HEK293T (cell line): ENCODE data around the gene AMZ2.
"Not testable (repeated sequence)": the region's sequence is repeated elsewhere in the genome, so short reads cannot be mapped to it uniquely, and the experiment has no call there.

Source experiments
- CTCF ChIA-PET: fragments of 350-600 bp; formaldehyde crosslinking; extraction: SDS; loops from one replicate; lab custom pipeline; 2021; ENCODE audit warnings: antibody characterized with exemption, inconsistent platforms; lab: Yijun Ruan, JAX
- POLR2A ChIA-PET: fragments of 350-600 bp; formaldehyde crosslinking; extraction: SDS; loops from one replicate; lab custom pipeline; 2020; ENCODE audit warnings: antibody characterized with exemption, inconsistent platforms; lab: Yijun Ruan, JAX
- DNase-seq: peaks from one replicate; pipeline ENCODE4 v3.0.0; 2012; ENCODE audit warnings: mixed read lengths; ENCODE audit errors: extremely low spot score
- ARNT ChIP-seq: fragments of 450-650 bp; IDR thresholded peaks from 2 replicates; pipeline ENCODE4 v1.6.1; 2017; ENCODE audit warnings: mild to moderate bottlenecking
- BHLHE40 ChIP-seq: fragments of 450-650 bp; IDR thresholded peaks from 2 replicates; pipeline ENCODE4 v1.6.1; 2016; ENCODE audit warnings: mild to moderate bottlenecking, moderate library complexity, borderline replicate concordance
- CTBP1 ChIP-seq: fragments of 450-650 bp; IDR thresholded peaks from 2 replicates; pipeline ENCODE4 v1.6.1; 2016; ENCODE audit warnings: borderline replicate concordance
- ELF4 ChIP-seq: fragments of 450-650 bp; IDR thresholded peaks from 2 replicates; pipeline ENCODE4 v1.6.1; 2017; ENCODE audit warnings: antibody characterized with exemption
- FOXA1 ChIP-seq: fragments of 450-650 bp; IDR thresholded peaks from 2 replicates; pipeline ENCODE4 v1.6.1; 2016; ENCODE audit warnings: mild to moderate bottlenecking
- FOXK2 ChIP-seq: fragments of 450-650 bp; IDR thresholded peaks from 2 replicates; pipeline ENCODE4 v1.6.1; 2016; ENCODE audit warnings: mild to moderate bottlenecking
- FOXM1 ChIP-seq: fragments of 450-650 bp; IDR thresholded peaks from 2 replicates; pipeline ENCODE4 v1.6.1; 2017; ENCODE audit warnings: mild to moderate bottlenecking, borderline replicate concordance
- HDGF ChIP-seq: fragments of 450-650 bp; IDR thresholded peaks from 2 replicates; pipeline ENCODE4 v1.6.1; 2017; ENCODE audit warnings: antibody characterized with exemption, borderline replicate concordance
- L3MBTL2 ChIP-seq: fragments of 450-650 bp; conservative IDR thresholded peaks from 2 replicates; pipeline ENCODE4 v1.6.1; 2016; ENCODE audit warnings: mild to moderate bottlenecking
- LEF1 ChIP-seq: fragments of 450-650 bp; IDR thresholded peaks from 2 replicates; pipeline ENCODE4 v1.6.1; 2017; ENCODE audit warnings: mild to moderate bottlenecking, borderline replicate concordance
- NFRKB ChIP-seq: fragments of 450-650 bp; IDR thresholded peaks from 2 replicates; pipeline ENCODE4 v1.6.1; 2016; ENCODE audit warnings: mild to moderate bottlenecking, moderate library complexity
- SP1 ChIP-seq: fragments of 450-650 bp; IDR thresholded peaks from 2 replicates; pipeline ENCODE4 v1.6.1; 2017
- SUZ12 ChIP-seq: fragments of 450-650 bp; IDR thresholded peaks from 2 replicates; pipeline ENCODE4 v1.6.1; 2016; ENCODE audit warnings: mild to moderate bottlenecking
- TARDBP ChIP-seq: fragments of 450-650 bp; IDR thresholded peaks from 2 replicates; pipeline ENCODE4 v1.6.1; 2016
- ZNF384 ChIP-seq: fragments of 450-650 bp; IDR thresholded peaks from 2 replicates; pipeline ENCODE4 v1.6.1; 2016
- TF ChIP-seq, protein P1 (sequence below): fragments of 450-650 bp; IDR thresholded peaks from 2 replicates; pipeline ENCODE4 v1.6.1; 2016

Gene AMZ2

GRCh38 chr17:68255151-68255550, 7.3 kb downstream of the AMZ2 start:
- POLR2A ChIA-PET: no interaction called here
- CTCF ChIA-PET: no interaction called here
- no peak for TF ChIP-seq SP1
- no peak for TF ChIP-seq FOXM1
- no peak for TF ChIP-seq L3MBTL2
- TF ChIP-seq CTBP1: no peak
- no peak for TF ChIP-seq TARDBP
- TF ChIP-seq LEF1: no peak
- TF ChIP-seq FOXA1: no peak
- TF ChIP-seq ARNT: no peak
- no peak for TF ChIP-seq SUZ12
- no peak for TF ChIP-seq FOXK2
- no peak for TF ChIP-seq HDGF
- TF ChIP-seq ELF4: no peak
- TF ChIP-seq ZNF384: no peak
- DNase-seq: no peak

GRCh38 chr17:68255731-68256538, 8.1 kb downstream of the AMZ2 start:
- DNase-seq: no peak
- CTCF ChIA-PET: no interaction called here
- TF ChIP-seq SUZ12 (no peak), FOXA1 (no peak), FOXM1 (no peak), ZNF384 (no peak), SP1 (no peak), FOXK2 (no peak), ELF4 (no peak), L3MBTL2 (no peak), BHLHE40 (no peak), NFRKB (no peak), TARDBP (no peak), ARNT (no peak), LEF1 (no peak), HDGF (no peak), CTBP1 (no peak)
- TF ChIP-seq, protein P1, sequence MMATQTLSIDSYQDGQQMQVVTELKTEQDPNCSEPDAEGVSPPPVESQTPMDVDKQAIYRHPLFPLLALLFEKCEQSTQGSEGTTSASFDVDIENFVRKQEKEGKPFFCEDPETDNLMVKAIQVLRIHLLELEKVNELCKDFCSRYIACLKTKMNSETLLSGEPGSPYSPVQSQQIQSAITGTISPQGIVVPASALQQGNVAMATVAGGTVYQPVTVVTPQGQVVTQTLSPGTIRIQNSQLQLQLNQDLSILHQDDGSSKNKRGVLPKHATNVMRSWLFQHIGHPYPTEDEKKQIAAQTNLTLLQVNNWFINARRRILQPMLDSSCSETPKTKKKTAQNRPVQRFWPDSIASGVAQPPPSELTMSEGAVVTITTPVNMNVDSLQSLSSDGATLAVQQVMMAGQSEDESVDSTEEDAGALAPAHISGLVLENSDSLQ: no peak
- POLR2A ChIA-PET: no interaction called here

- CTCF ChIA-PET, DNase-seq, POLR2A ChIA-PET: not testable (repeated sequence)
Observed at GRCh38 chr17:68256701-68257100, 8.9 kb downstream of the AMZ2 start.

GRCh38 chr17:68257934-68258333, 10.1 kb downstream of the AMZ2 start:
- no peak for DNase-seq
- ChIA-PET CTCF (interaction anchor here (1.3 kb wide), 1 partner anchor 179 kb away, joined by 3 read pairs; no protein-coding TSS in a partner anchor), POLR2A (interaction anchor here (2.2 kb wide), 1 partner anchor 10 kb away, joined by 15 read pairs; the partner anchor contains the start of gene AMZ2)
- TF ChIP-seq SP1 (no peak), LEF1 (no peak), FOXK2 (no peak), FOXM1 (no peak), NFRKB (no peak), L3MBTL2 (no peak), HDGF (no peak), BHLHE40 (no peak), FOXA1 (no peak), ZNF384 (no peak), ELF4 (no peak), ARNT (no peak), TARDBP (no peak), CTBP1 (no peak)
- TF ChIP-seq, protein P1: no peak

DNA sequence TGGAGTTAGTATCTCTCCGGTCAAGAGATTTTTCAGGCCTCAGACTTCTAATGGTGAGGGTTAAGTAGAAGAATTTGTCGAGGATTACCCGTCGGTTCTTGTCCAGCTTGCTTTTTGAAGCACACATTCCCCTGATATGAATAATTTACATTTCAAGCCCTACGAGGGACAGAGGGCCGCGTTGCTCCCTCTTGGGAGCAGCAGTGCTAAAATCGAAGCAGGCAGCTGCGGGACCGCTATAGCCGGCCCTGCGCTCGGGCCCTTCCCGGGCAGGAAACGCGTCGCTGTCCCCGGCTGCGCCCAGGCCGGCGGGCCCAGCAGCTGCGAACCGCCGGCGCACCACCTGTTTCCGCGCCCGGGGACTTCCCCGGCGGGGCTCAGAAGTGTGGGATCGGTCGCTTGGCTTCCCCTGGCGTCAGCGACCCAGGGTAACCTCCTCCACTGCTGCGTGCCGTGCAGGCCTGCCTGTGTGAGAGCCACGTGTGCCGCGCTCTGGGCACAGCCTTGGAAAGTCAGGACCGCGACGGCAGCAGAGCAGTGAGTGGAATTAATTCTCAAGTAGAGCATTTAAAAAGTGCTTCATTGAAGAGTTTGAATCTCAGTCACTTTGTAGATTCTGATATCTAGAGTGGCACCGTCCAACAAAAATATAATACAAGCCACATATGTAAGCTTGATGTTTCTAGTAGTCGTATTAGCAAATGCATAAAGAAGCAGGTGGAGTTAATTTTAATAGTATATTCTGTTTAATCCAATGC, 11.2 kb downstream of the AMZ2 start:
- ChIA-PET CTCF (interaction anchor here (1.3 to 1.5 kb wide), 2 partner anchors 140 to 178 kb away, joined by 3 to 7 read pairs; no protein-coding TSS in a partner anchor), POLR2A (interaction anchor here (2.2 kb wide), 1 partner anchor 11 kb away, joined by 15 read pairs; the partner anchor contains the start of gene AMZ2)
- DNase-seq: not testable (repeated sequence)
- TF ChIP-seq L3MBTL2: peak; percentile 50

DNA sequence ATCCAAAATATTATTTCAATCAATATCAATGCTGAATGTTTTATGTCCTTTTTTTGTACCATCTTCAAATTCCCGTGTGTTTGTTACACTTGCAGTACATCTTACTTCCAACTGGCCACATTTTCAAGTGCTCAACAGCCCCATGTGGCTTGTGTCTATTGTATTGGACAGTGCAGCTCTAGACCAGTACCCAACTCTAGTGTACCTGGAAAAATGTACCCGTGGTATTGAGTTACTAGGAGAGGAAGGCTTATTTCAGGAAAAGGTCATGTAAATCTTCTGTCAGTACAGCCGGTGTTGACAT, 11.8 kb downstream of the AMZ2 start:
- CTCF ChIA-PET: interaction anchor here (1.5 kb wide), 1 partner anchor 139 kb away, joined by 7 read pairs; no protein-coding TSS in a partner anchor
- not testable (repeated sequence) for DNase-seq
- POLR2A ChIA-PET: interaction anchor here (2.2 kb wide), 1 partner anchor 11 kb away, joined by 15 read pairs; the partner anchor contains the start of gene AMZ2
